IMR-90 (cell line): Measurements from ENCODE around the gene CFAP52.

ENCODE experiments used
- BHLHE40 ChIP-seq: fragments of 150-350 bp; IDR thresholded peaks from 2 replicates; pipeline ENCODE4 v1.6.1; 2016; ENCODE audit warnings: mild to moderate bottlenecking, low read depth, low read length
- CEBPB ChIP-seq: IDR thresholded peaks from 2 replicates; pipeline ENCODE4 v1.6.1; 2012; ENCODE audit warnings: low read depth, low read length, improper control_type of control experiment
- FOS ChIP-seq: fragments of 150-350 bp; IDR thresholded peaks from 2 replicates; pipeline ENCODE4 v1.6.1; 2016; ENCODE audit warnings: low read depth, low read length
- MAFK ChIP-seq: IDR thresholded peaks from 2 replicates; pipeline ENCODE4 v1.6.1; 2012; ENCODE audit warnings: low read depth, low read length, improper control_type of control experiment
- NFE2L2 ChIP-seq: fragments of 150-350 bp; IDR thresholded peaks from 2 replicates; pipeline ENCODE4 v1.6.1; 2016; ENCODE audit warnings: low read depth, mild to moderate bottlenecking, low read length
- POLR2A ChIP-seq: IDR thresholded peaks from 2 replicates; pipeline ENCODE4 v1.6.1; 2012; ENCODE audit warnings: mild to moderate bottlenecking, low read depth, low read length
- RAD21 ChIP-seq: IDR thresholded peaks from 2 replicates; pipeline ENCODE4 v1.6.1; 2012; ENCODE audit warnings: low read length, improper control_type of control experiment
- RCOR1 ChIP-seq: IDR thresholded peaks from 2 replicates; pipeline ENCODE4 v1.6.1; 2012; ENCODE audit warnings: mild to moderate bottlenecking, low read length, improper control_type of control experiment; ENCODE audit not compliant: insufficient replicate concordance
- SMC3 ChIP-seq: fragments of 150-350 bp; IDR thresholded peaks from 2 replicates; pipeline ENCODE4 v1.6.1; 2016; ENCODE audit warnings: low read depth, mild to moderate bottlenecking, antibody characterized with exemption, low read length, moderate library complexity
- TF ChIP-seq, protein P1 (sequence below): conservative IDR thresholded peaks from 2 replicates; pipeline ENCODE4 v1.5.1; 2012; ENCODE audit warnings: mild to moderate bottlenecking, low read depth, low read length, improper control_type of control experiment
- TF ChIP-seq, protein P2 (sequence below): fragments of 150-350 bp; IDR thresholded peaks from 2 replicates; pipeline ENCODE4 v1.6.1; 2016; ENCODE audit warnings: low read depth, mild to moderate bottlenecking, low read length, moderate library complexity, borderline replicate concordance
- TF ChIP-seq, protein P3 (sequence below): fragments of 150-350 bp; IDR thresholded peaks from 2 replicates; pipeline ENCODE4 v1.6.1; 2017; ENCODE audit warnings: mild to moderate bottlenecking, antibody characterized with exemption, low read length, low read depth

DNA sequence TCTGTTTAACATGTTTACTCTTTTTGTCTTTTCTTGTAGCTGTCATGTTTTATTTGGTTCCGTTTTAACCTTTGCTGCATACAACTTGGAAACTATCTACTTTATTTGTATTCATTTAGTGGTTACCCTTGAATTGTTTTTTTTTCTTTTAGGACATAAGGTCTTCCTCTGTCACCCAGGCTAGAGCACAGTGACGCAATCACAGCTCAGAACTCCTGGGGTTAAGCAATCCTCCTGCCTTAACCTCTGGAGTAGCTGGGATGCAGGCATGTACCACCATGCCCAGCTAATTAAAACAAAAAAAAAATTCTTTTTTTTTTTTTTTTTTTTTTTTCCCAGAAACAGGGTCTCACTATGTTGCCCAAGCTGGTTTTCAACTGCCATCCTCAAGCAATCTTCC lies 39.0 kb downstream of the CFAP52 start:
- TF ChIP-seq, protein P1, sequence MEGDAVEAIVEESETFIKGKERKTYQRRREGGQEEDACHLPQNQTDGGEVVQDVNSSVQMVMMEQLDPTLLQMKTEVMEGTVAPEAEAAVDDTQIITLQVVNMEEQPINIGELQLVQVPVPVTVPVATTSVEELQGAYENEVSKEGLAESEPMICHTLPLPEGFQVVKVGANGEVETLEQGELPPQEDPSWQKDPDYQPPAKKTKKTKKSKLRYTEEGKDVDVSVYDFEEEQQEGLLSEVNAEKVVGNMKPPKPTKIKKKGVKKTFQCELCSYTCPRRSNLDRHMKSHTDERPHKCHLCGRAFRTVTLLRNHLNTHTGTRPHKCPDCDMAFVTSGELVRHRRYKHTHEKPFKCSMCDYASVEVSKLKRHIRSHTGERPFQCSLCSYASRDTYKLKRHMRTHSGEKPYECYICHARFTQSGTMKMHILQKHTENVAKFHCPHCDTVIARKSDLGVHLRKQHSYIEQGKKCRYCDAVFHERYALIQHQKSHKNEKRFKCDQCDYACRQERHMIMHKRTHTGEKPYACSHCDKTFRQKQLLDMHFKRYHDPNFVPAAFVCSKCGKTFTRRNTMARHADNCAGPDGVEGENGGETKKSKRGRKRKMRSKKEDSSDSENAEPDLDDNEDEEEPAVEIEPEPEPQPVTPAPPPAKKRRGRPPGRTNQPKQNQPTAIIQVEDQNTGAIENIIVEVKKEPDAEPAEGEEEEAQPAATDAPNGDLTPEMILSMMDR, result no peak
- TF ChIP-seq BHLHE40, result no peak
- no peak for TF ChIP-seq NFE2L2
- no peak for TF ChIP-seq RAD21
- TF ChIP-seq POLR2A, result no peak
- TF ChIP-seq, protein P2, sequence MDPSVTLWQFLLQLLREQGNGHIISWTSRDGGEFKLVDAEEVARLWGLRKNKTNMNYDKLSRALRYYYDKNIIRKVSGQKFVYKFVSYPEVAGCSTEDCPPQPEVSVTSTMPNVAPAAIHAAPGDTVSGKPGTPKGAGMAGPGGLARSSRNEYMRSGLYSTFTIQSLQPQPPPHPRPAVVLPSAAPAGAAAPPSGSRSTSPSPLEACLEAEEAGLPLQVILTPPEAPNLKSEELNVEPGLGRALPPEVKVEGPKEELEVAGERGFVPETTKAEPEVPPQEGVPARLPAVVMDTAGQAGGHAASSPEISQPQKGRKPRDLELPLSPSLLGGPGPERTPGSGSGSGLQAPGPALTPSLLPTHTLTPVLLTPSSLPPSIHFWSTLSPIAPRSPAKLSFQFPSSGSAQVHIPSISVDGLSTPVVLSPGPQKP, result no peak
- TF ChIP-seq SMC3, result no peak
- TF ChIP-seq, protein P3, sequence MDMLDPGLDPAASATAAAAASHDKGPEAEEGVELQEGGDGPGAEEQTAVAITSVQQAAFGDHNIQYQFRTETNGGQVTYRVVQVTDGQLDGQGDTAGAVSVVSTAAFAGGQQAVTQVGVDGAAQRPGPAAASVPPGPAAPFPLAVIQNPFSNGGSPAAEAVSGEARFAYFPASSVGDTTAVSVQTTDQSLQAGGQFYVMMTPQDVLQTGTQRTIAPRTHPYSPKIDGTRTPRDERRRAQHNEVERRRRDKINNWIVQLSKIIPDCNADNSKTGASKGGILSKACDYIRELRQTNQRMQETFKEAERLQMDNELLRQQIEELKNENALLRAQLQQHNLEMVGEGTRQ, result no peak
- no peak for TF ChIP-seq FOS
- no peak for TF ChIP-seq MAFK
- peak; percentile 19; the same call in 1 of the 2 replicates for TF ChIP-seq CEBPB
- TF ChIP-seq RCOR1, result no peak
